PC-9 (cell line): ENCODE measurements around the gene SLC35F3. TPM values are rescaled to one million over a fixed set of nuclear protein-coding genes. Genes with fewer than 3 reads are reported as not detected.

ENCODE experiments used
- BruUV-seq: library from RNA; stranded (reverse); fragments of 400-500 nt; replicated peaks from 2 replicates; lab custom pipeline; 2021; lab: Mats Ljungman, UMichigan
- CTCF ChIA-PET: fragments of 300-600 bp; sonication (Branson Sonifier 250); formaldehyde crosslinking; loops from one replicate; lab custom pipeline; 2022; ENCODE audit warnings: antibody characterized with exemption; lab: Charles Lee
- POLR2A ChIA-PET: fragments of 300-600 bp; sonication (Branson Sonifier 250); formaldehyde crosslinking; loops from one replicate; lab custom pipeline; 2022; ENCODE audit warnings: antibody characterized with exemption; ENCODE audit not compliant: unreplicated experiment; lab: Charles Lee
- DNase-seq, 2 experiments: peaks; one replicate each; pipeline versions ENCODE4 v3.0.0 to v3.0.0-alpha.2; 2015 to 2022; ENCODE audit warnings: mixed read lengths in 1 of 2
- H2AFZ ChIP-seq: fragments of 200-600 bp; sonication (generic); 2 replicates; pipeline ENCODE4 v1.8.1; 2017; ENCODE audit warnings: antibody characterized with exemption
- H3F3A ChIP-seq: fragments of 200-600 bp; sonication (generic); 2 replicates; pipeline ENCODE4 v1.8.1; 2017; ENCODE audit warnings: antibody characterized with exemption, mild to moderate bottlenecking, low read depth; ENCODE audit not compliant: insufficient read depth
- H3K27ac ChIP-seq: fragments of 200-600 bp; sonication (generic); 2 replicates; pipeline ENCODE4 v1.6.1; 2016; ENCODE audit warnings: mixed run types
- H3K27me3 ChIP-seq: fragments of 200-600 bp; sonication (generic); 2 replicates; pipeline ENCODE4 v1.6.1; 2016; ENCODE audit warnings: low read depth, mixed run types; ENCODE audit not compliant: insufficient read depth
- H3K36me3 ChIP-seq: fragments of 200-600 bp; sonication (generic); 2 replicates; pipeline ENCODE4 v1.6.1; 2016; ENCODE audit warnings: low read depth, mixed run types
- H3K4me1 ChIP-seq: fragments of 200-600 bp; sonication (generic); replicated peaks from 2 replicates; pipeline ENCODE4 v1.6.1; 2016; ENCODE audit warnings: mixed run types; ENCODE audit not compliant: insufficient read depth
- H3K4me2 ChIP-seq: fragments of 200-600 bp; sonication (generic); 2 replicates; pipeline ENCODE4 v1.6.1; 2017; ENCODE audit warnings: mixed run types
- H3K4me3 ChIP-seq: fragments of 200-600 bp; sonication (generic); 2 replicates; pipeline ENCODE4 v1.6.1; 2016; ENCODE audit warnings: mixed run types
- H3K79me2 ChIP-seq: fragments of 200-600 bp; sonication (generic); 2 replicates; pipeline ENCODE4 v1.6.1; 2017; ENCODE audit warnings: low read depth, mixed run types
- H3K9me2 ChIP-seq: fragments of 200-600 bp; sonication (generic); 2 replicates; pipeline ENCODE4 v1.8.1; 2017; ENCODE audit warnings: mild to moderate bottlenecking; ENCODE audit not compliant: insufficient read depth
- H3K9me3 ChIP-seq: fragments of 200-600 bp; sonication (generic); 2 replicates; pipeline ENCODE4 v1.8.1; 2016; ENCODE audit warnings: low read depth; ENCODE audit not compliant: insufficient read depth
- H4K20me1 ChIP-seq: fragments of 200-600 bp; sonication (generic); 2 replicates; pipeline ENCODE4 v1.8.1; 2017; ENCODE audit not compliant: insufficient read depth
- CTCF ChIP-seq: fragments of 200-600 bp; sonication (generic); conservative IDR thresholded peaks from 2 replicates; pipeline ENCODE4 v1.6.1; 2017; ENCODE audit warnings: mixed run types, antibody characterized with exemption, mild to moderate bottlenecking, moderate library complexity
- EZH2 ChIP-seq: fragments of 200-600 bp; sonication (generic); IDR thresholded peaks from 2 replicates; pipeline ENCODE4 v1.8.0; 2017; ENCODE audit warnings: antibody characterized with exemption, low read depth
- intact Hi-C: fragments of 100-400 bp; cut with micrococcal nuclease; formaldehyde crosslinking; loops from one replicate; pipeline ENCODE4 v1.10.0; 2022; ENCODE audit not compliant: unreplicated experiment
- total RNA-seq: library from RNA; stranded (reverse); gene quantifications from 2 replicates; pipeline ENCODE4 v1.2.3, GENCODE V29; 2021

The SLC35F3 gene
- total RNA-seq, 1 experiment from 2014 or later, result 6.1 TPM

- Histone ChIP-seq H3K27me3 (no peaks in the 10 kb centered on the region), H3K4me1 (no peaks in the 10 kb centered on the region), H4K20me1 (no peaks in the 10 kb centered on the region), H3F3A (no peaks in the 10 kb centered on the region), H3K4me2 (no peak overlapping the region), H3K36me3 (no peaks in the 10 kb centered on the region), H3K4me3 (no peak overlapping the region), H2AFZ (no peak overlapping the region), H3K27ac (no peak overlapping the region), H3K79me2 (no peaks in the 10 kb centered on the region), H3K9me3 (no peaks in the 10 kb centered on the region), H3K9me2 (no peaks in the 10 kb centered on the region)
- DNase-seq, result no peak
- intact Hi-C loops, result no loop called here
- ChIA-PET CTCF (no interaction called here), POLR2A (no interaction called here)
- no TSS peak for BruUV-seq
- no peak for TF ChIP-seq CTCF
- no peak for TF ChIP-seq EZH2
Observed at GRCh38 chr1:234091065-234091401, 186.6 kb downstream of the SLC35F3 start.

GRCh38 chr1:234091876-234092275, 187.4 kb downstream of the SLC35F3 start:
- Histone ChIP-seq H3K36me3 (no peaks in the 10 kb centered on the region), H2AFZ (no peak overlapping the region), H3K4me3 (no peak overlapping the region), H3K4me1 (no peaks in the 10 kb centered on the region), H4K20me1 (no peaks in the 10 kb centered on the region), H3K9me3 (no peaks in the 10 kb centered on the region), H3K79me2 (no peaks in the 10 kb centered on the region), H3K27ac (no peak overlapping the region), H3K4me2 (no peak overlapping the region), H3K27me3 (no peaks in the 10 kb centered on the region), H3K9me2 (no peaks in the 10 kb centered on the region), H3F3A (no peaks in the 10 kb centered on the region)
- CTCF ChIA-PET, result no interaction called here
- POLR2A ChIA-PET, result no interaction called here
- BruUV-seq, result no TSS peak
- intact Hi-C loops, result no loop called here
- no peak for DNase-seq
- TF ChIP-seq CTCF, result no peak
- TF ChIP-seq EZH2, result no peak

- H3K27ac ChIP-seq, result no peak overlapping the region
- CTCF ChIA-PET, result no interaction called here
- no peaks in the 10 kb centered on the region for H3K9me2 ChIP-seq
- H3K4me1 ChIP-seq, result no peaks in the 10 kb centered on the region
- no peak for DNase-seq
- H3K27me3 ChIP-seq, result no peaks in the 10 kb centered on the region
- no peaks in the 10 kb centered on the region for H3K79me2 ChIP-seq
- H3K36me3 ChIP-seq, result no peaks in the 10 kb centered on the region
- H3K4me3 ChIP-seq, result no peak overlapping the region
- no peaks in the 10 kb centered on the region for H4K20me1 ChIP-seq
- no peaks in the 10 kb centered on the region for H3K9me3 ChIP-seq
- intact Hi-C loops, result no loop called here
- H3F3A ChIP-seq, result no peaks in the 10 kb centered on the region
- no peak overlapping the region for H3K4me2 ChIP-seq
- no peak overlapping the region for H2AFZ ChIP-seq
- no TSS peak for BruUV-seq
- POLR2A ChIA-PET, result interaction anchor here (0.7 kb wide), 1 partner anchor 8 kb away, joined by 3 read pairs; no protein-coding TSS in a partner anchor
- TF ChIP-seq EZH2, result no peak
- TF ChIP-seq CTCF, result no peak
Observed at GRCh38 chr1:234093107-234093506, 188.6 kb downstream of the SLC35F3 start.
